ENCODE results near the gene ACSL3.

ACSL3 gene

DNA sequence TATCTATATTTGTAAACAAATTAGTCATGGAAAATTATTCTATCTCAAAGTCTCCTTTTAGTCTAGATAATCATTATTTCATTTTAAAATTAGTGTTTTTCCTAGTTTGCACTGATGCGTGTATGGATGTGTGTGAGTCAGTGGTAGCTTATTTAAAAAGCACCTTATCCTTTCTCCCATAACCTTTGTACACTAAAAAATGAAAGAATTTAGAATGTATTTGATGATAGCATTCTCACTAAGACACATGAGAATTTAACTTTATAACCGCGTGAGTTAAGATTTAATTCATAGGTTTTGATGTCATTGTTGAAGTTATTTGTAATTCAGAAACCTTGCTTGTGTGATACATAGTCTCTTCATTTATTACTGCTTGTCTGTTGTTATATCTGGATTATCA lies 81.7 kb downstream of the ACSL3 start:
- no peak for DNase-seq (ENCODE audit: low read depth)

- DNase-seq (ENCODE audit: low read depth): no peak
Measured at GRCh38 chr2:222942977-222943376, 82.1 kb downstream of the ACSL3 start.

DNA sequence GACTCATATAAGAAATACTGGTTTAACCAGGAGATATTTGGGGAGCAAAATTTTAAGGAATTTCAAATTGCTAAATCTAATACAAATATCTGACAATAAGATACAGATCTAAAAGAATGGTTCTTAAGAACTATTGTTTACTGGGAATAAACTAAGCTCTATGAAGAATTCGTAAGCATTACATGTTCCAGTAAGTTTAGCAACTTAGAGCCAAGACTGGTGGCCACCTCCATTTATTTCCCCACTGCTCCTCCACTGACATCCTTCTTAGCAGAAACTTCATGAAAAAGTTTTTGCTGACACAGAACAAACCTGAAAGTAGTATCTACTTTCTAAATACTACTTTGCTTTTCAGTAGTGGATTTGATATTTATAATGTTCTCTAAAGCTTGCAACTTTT lies 83.0 kb downstream of the ACSL3 start:
- DNase-seq (ENCODE audit: low read depth): peak; percentile 61

DNA sequence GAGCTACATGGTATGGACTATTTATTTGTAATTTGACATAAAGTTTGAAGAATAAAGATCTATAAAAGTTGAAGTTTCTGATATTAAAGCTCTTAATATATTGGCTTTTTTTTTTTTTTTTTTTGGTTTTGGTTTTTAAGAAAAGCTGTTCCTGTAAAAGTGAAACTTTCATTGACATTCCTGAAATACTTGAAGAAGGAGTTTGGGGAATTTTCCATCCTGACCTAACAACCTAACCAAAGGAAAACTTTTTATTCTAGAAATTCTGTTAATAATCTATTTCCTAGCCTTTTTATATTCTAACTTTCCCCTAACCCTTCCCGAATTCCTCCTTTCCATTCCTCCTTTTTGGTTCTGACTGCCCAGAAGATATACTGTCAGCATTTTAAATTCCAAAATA lies 83.7 kb downstream of the ACSL3 start:
- DNase-seq (ENCODE audit: low read depth): no peak

DNA sequence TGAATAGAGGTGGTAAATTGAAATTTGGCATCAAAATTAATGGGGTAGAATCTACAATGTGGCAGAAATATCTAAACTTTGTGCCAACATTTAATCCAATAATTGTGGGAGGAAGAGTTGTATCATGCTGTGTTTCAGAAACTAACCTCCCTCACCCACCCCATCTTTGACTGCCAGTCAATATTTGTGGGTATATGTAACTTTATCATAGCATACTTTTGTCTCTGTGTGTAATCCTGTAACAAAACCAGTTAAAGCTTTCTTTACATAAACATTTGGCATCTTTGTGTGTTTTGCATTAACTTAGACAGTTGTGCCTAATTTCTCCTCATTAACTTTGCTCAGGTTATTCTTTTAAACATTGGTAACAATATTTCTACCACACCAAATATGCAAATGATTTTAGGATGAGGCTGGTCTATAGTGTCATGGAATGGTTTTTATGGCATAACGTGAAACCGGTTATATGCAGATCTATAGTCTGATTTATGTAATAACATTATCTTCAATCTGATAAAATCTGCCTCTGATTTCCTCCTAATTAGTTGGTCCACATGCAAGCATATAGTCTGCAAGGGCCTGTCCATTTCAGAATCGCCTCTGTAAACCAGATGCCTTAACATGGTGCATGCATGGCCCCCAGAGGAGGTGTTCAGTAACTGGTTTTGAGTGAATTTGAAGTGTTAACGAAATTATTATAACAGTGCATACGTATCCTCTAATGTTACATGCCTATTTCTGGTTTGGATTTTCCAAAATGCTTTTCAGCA lies 84.3 kb downstream of the ACSL3 start:
- no peak for DNase-seq (ENCODE audit: low read depth)

DNA sequence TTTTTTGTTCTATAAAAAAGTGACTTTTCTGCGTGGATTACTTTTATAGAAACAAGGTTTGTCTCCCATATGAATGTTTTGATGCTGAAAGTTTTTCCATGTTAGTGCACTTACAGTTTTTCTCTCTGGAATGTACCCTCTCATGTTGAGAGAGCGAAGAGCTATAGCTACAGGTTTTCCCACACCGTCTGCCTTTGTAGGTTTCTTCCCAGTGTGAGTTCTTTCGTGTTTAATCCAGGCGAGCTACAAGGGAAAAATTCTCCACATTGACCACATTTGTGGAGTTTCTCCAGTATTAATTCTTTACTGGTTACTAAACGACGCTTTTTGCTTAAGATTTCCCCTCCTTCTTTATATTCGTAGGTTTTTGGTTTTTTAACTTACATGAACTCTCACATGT lies 85.1 kb downstream of the ACSL3 start:
- DNase-seq (ENCODE audit: low read depth): no peak

DNA sequence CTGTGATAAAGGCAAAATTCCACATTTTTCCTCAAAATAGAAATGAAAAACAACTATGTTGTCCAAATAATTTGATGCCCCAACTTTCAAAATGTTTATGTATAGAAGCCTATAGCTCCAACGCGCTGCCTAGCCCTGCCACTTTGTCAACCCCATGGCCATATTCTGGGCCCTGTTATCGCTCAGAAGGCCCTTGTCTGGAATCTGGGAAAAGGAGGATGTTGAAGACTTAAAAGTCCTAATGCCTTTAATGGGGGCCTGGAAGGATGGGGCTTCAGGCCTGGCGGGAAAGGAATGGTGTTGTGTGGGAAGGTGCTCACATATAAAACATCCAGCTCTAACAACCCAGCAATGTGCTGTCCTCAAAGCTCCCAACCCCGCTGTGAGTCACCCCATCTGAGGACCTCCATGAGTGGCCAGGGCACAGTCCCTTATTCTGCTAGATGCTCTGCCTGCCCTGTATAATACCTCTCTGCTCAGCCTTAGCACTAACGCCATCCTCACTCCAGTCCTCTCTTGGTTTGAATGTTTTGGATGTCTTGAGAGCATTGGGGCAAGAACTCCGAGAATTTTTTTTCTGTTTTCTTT lies 86.0 kb downstream of the ACSL3 start:
- DNase-seq (ENCODE audit: low read depth): no peak

GRCh38 chr2:222949073-222949472 lies 88.2 kb downstream of the ACSL3 start:
- DNase-seq (ENCODE audit: low read depth): no peak

GRCh38 chr2:222949690-222950323 lies 89.0 kb downstream of the ACSL3 start:
- DNase-seq (ENCODE audit: low read depth): no peak

GRCh38 chr2:222950638-222951285 lies 89.9 kb downstream of the ACSL3 start:
- peak; percentile 95 for DNase-seq (ENCODE audit: low read depth)

- DNase-seq (ENCODE audit: low read depth): no peak
Measured at GRCh38 chr2:222952204-222952603, 91.4 kb downstream of the ACSL3 start.

GRCh38 chr2:222955008-222955407 lies 94.2 kb downstream of the ACSL3 start:
- DNase-seq (ENCODE audit: low read depth): no peak

GRCh38 chr2:222959358-222959757 lies 98.5 kb downstream of the ACSL3 start:
- peak; percentile 87 for DNase-seq (ENCODE audit: low read depth)

DNA sequence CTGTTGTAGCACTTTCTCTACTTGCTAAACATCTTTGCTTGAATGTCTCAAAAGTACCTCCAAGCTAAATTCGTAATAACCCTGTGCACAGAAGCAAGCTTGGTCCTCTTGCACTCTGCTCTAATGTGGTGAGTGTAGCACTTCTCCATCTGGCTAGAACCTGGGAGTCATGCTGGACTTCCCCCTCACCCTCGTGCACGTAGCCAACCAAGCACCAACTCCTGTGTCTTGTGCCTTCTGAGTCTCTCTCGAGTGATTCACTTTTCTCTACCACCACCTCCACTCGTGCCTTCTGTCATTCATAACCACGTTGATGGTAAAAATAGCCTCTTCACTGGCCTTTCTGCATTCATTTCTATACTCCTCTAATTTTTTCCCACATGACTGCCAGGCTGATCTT lies 99.3 kb downstream of the ACSL3 start:
- peak; percentile 81 for DNase-seq (ENCODE audit: low read depth)

- DNase-seq (ENCODE audit: low read depth): no peak
Measured at GRCh38 chr2:222963641-222964040, 102.8 kb downstream of the ACSL3 start.

DNA sequence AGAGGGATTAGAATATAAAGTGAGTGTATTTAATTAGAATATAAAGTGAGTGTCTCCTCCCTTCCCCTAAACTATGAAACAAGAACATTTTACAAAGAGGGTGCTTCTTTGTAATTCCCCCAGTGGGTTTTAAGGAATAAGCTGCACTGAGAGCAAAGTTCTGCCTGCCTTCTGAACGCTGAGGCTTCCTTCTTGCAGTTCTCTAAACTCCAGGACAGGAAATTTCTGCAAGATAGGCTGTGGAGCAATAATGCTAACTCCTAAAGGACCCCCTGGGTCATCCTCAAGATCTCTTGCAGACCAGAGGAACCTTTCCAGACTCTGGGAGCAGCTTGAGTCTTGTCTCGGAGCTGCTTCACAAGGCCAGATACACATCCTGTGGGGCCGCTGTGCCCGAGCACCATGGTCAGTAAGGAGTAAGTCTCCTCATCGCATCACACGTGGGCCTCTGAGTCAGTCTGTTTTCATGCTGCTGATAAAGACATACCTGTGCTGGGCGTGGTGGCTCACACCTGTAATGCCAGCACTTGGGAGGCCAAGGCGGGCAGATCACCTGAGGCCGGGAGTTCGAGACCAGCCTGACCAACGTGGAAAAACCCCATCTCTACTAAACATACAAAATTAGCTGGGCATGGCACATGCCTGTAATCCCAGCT lies 103.7 kb downstream of the ACSL3 start:
- no peak for DNase-seq (ENCODE audit: low read depth)

DNA sequence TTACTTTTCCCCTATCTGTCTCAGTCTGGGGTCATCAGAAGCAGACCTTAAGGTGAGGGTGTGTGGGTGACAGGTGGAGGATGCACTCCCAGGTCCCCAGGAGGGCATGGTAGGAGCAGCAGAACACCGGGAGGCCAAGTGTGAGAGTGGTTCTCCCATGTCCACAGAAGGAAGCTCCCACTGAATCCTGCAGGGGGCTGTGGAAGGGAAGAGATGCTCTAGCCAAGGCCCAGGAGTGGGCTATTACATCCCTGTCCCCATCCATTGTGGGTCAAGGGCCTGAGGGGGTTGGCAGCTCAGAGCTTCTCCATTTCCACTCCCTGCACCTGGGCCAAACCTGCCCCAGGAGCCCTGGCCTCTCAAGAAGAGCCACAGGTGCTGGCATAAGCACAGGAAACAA lies 104.7 kb downstream of the ACSL3 start:
- no peak for DNase-seq (ENCODE audit: low read depth)

DNA sequence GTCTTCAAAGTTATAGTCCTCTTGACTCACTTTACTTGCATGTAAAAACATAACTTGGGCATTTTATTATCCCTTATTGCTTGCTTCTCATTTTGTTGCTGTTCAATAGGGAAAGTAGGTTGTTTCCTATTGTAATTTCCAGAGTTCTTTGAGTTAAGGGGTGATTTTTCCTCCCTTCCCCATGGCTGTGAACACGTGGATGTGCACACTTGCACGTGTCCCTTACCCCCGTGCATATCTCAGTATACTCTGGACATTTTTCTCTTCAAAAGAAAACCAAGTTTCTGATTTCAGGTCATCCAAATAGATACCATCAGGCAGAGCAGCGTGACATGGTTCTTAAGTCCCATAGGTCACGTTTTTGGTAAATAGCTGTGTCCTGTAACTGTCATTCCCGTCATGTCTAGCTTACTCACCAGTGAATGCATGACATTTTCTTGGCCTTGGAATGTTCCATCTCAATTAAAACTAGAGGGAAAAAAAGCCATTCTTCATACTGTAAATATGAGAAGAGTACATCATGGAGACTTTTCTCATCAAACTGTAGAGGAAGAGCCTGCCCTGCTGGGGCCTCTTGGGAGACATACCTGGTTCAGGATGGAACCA lies 107.8 kb downstream of the ACSL3 start:
- no peak for DNase-seq (ENCODE audit: low read depth)

DNA sequence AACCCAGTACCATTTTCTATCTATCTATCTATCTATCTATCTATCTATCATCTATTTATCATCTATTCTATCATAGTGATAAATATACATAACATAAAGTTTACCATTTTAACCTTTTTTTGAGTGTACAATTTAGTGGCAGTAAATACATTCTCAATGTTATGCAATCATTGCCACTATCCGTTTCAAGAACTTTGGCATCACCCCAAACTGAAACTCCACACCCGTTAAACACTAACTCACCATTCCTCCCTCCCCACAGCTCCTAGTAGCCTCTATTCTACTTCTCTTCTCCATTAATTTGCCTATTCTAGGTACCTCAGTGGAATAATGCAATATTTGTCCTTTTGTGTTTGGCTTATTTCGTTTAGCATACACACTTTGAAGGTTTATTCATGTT lies 108.7 kb downstream of the ACSL3 start:
- DNase-seq (ENCODE audit: low read depth): peak; percentile 56

- no peak for DNase-seq (ENCODE audit: low read depth)
Measured at GRCh38 chr2:222972420-222972819, 111.6 kb downstream of the ACSL3 start.

DNA sequence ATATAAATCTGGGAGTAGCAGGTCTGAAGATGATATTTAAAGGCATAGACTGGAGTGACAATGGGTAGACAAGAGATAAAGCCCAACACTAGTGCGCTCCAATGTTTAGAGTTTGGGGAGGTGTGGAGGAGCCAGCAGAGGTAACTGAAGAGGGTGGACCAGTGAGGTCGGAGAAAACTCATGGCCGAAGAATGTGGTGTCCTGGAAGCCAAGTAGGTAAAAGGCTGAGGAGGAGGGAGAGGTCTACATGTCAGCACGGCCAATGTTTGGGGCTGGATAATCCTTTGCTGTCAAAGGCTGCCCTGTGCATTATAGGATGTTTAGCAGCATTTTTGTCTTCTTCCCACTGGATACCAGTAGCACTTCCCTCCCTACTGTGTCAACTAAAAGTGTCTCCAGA lies 112.4 kb downstream of the ACSL3 start:
- DNase-seq (ENCODE audit: low read depth): no peak

DNA sequence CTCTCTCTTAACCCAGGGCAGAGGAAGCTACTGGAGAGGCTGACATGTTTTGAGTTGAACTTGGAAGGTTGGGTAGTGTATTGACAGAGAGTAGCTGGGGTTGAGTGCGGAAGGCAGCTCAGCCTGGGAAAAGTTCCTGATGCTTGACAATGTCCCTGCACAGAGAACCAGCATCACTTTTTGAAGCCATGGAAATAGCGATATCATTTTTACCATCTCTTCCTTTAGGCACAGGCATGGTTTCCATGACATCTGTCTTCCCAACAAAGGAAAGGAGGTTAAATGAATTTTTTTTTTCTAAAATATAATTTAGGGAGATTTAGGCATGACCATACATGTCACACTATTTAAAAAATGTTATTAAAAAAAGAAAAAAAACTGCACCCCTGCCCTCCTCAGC lies 112.9 kb downstream of the ACSL3 start:
- DNase-seq (ENCODE audit: low read depth): no peak
